ENCODE data around the gene NALCN.

NALCN gene

GRCh38 chr13:101140087-101140770, 276.1 kb downstream of the NALCN start:
- DNase-seq (ENCODE audit: low read depth in 2 of 3, low spot score in 2 of 3) = no peak

- no peak for DNase-seq (ENCODE audit: low read depth in 2 of 3, low spot score in 2 of 3)
Measured at GRCh38 chr13:101139081-101139480, 277.2 kb downstream of the NALCN start.

GRCh38 chr13:101127741-101128353, 288.5 kb downstream of the NALCN start:
- no peak for DNase-seq (ENCODE audit: low read depth in 2 of 3, low spot score in 2 of 3)

GRCh38 chr13:101123028-101123427, 293.3 kb downstream of the NALCN start:
- DNase-seq (ENCODE audit: low read depth in 2 of 3, low spot score in 2 of 3) = no peak

- no peak for DNase-seq (ENCODE audit: low read depth in 2 of 3, low spot score in 2 of 3)
Measured at GRCh38 chr13:101121608-101122007, 294.7 kb downstream of the NALCN start.

- DNase-seq (ENCODE audit: low read depth in 2 of 3, low spot score in 2 of 3) = no peak
Measured at GRCh38 chr13:101120007-101120406, 296.3 kb downstream of the NALCN start.

GRCh38 chr13:101116826-101117225, 299.5 kb downstream of the NALCN start:
- DNase-seq (ENCODE audit: low read depth in 2 of 3, low spot score in 2 of 3) = no peak

- no peak for DNase-seq (ENCODE audit: low read depth in 2 of 3, low spot score in 2 of 3)
Measured at GRCh38 chr13:101116341-101116740, 300.0 kb downstream of the NALCN start.

- no peak for DNase-seq (ENCODE audit: low read depth in 2 of 3, low spot score in 2 of 3)
Measured at GRCh38 chr13:101115762-101116171, 300.5 kb downstream of the NALCN start.

- DNase-seq (ENCODE audit: low read depth in 2 of 3, low spot score in 2 of 3) = no peak
Measured at GRCh38 chr13:101111894-101112293, 304.4 kb downstream of the NALCN start.

GRCh38 chr13:101109005-101109404, 307.3 kb downstream of the NALCN start:
- no peak for DNase-seq (ENCODE audit: low read depth in 2 of 3, low spot score in 2 of 3)

GRCh38 chr13:101098873-101099272, 317.4 kb downstream of the NALCN start:
- no peak for DNase-seq (ENCODE audit: low read depth in 2 of 3, low spot score in 2 of 3)

- DNase-seq (ENCODE audit: low read depth in 2 of 3, low spot score in 2 of 3) = no peak
Measured at GRCh38 chr13:101092985-101093384, 323.3 kb downstream of the NALCN start.

- no peak for DNase-seq (ENCODE audit: low read depth in 2 of 3, low spot score in 2 of 3)
Measured at GRCh38 chr13:101090287-101090686, 326.0 kb downstream of the NALCN start.

GRCh38 chr13:101085551-101085950, 330.8 kb downstream of the NALCN start:
- DNase-seq (ENCODE audit: low read depth in 2 of 3, low spot score in 2 of 3) = no peak

- no peak for DNase-seq (ENCODE audit: low read depth in 2 of 3, low spot score in 2 of 3)
Measured at GRCh38 chr13:101082441-101082840, 333.9 kb downstream of the NALCN start.

GRCh38 chr13:101080616-101081015, 335.7 kb downstream of the NALCN start:
- no peak for DNase-seq (ENCODE audit: low read depth in 2 of 3, low spot score in 2 of 3)

- no peak for DNase-seq (ENCODE audit: low read depth in 2 of 3, low spot score in 2 of 3)
Measured at GRCh38 chr13:101065329-101065728, 351.0 kb downstream of the NALCN start.

GRCh38 chr13:101059793-101060192, 356.5 kb downstream of the NALCN start:
- DNase-seq (ENCODE audit: low read depth in 2 of 3, low spot score in 2 of 3) = no peak

- no peak for DNase-seq (ENCODE audit: low read depth in 2 of 3, low spot score in 2 of 3)
Measured at GRCh38 chr13:101058841-101059240, 357.5 kb downstream of the NALCN start.

GRCh38 chr13:101053301-101054093, 362.8 kb downstream of the NALCN start:
- DNase-seq (ENCODE audit: low read depth in 2 of 3, low spot score in 2 of 3) = no peak

- DNase-seq (ENCODE audit: low read depth in 2 of 3, low spot score in 2 of 3) = no peak
Measured at GRCh38 chr13:101049166-101049850, 367.0 kb downstream of the NALCN start.

All from activated CD8-positive, alpha-beta memory T cell treated with anti-CD3 and anti-CD28 coated beads for 48 hours (primary cell).